Right forelimb (tissue), 1 donor: ENCODE data around the gene MS4A6E.
"Not testable (repeated sequence)": the region's sequence is repeated elsewhere in the genome, so short reads cannot be mapped to it uniquely, and the experiment has no call there.

Experiments
- DNase-seq: peaks from one replicate; pipeline ENCODE4 v3.0.0-alpha.2; 2018

MS4A6E gene

GRCh38 chr11:60338053-60338452, 11.0 kb downstream of the MS4A6E start:
- DNase-seq, result no peak

GRCh38 chr11:60339356-60339755, 12.3 kb downstream of the MS4A6E start:
- DNase-seq, result no peak

- no peak for DNase-seq
Observed at GRCh38 chr11:60343094-60343704, 16.1 kb downstream of the MS4A6E start.

GRCh38 chr11:60344146-60344545, 17.1 kb downstream of the MS4A6E start:
- no peak for DNase-seq

- DNase-seq, result no peak
Observed at GRCh38 chr11:60345489-60345888, 18.4 kb downstream of the MS4A6E start.

GRCh38 chr11:60347084-60347797, 20.2 kb downstream of the MS4A6E start:
- no peak for DNase-seq

GRCh38 chr11:60348116-60348515, 21.1 kb downstream of the MS4A6E start:
- no peak for DNase-seq

- DNase-seq, result no peak
Observed at GRCh38 chr11:60349990-60350389, 22.9 kb downstream of the MS4A6E start.

- no peak for DNase-seq
Observed at GRCh38 chr11:60357771-60358170, 30.7 kb downstream of the MS4A6E start.

- DNase-seq, result no peak
Observed at GRCh38 chr11:60360621-60361020, 33.6 kb downstream of the MS4A6E start.

GRCh38 chr11:60362241-60362640, 35.2 kb downstream of the MS4A6E start:
- DNase-seq, result no peak

- DNase-seq, result peak; percentile 60
Observed at GRCh38 chr11:60363542-60364470, 36.8 kb downstream of the MS4A6E start.

- not testable (repeated sequence) for DNase-seq
Observed at GRCh38 chr11:60366262-60366904, 39.3 kb downstream of the MS4A6E start.

- DNase-seq, result no peak
Observed at GRCh38 chr11:60367009-60367408, 40.0 kb downstream of the MS4A6E start.

GRCh38 chr11:60367896-60368295, 40.8 kb downstream of the MS4A6E start:
- DNase-seq, result no peak

- DNase-seq, result no peak
Observed at GRCh38 chr11:60370252-60370810, 43.3 kb downstream of the MS4A6E start.

- DNase-seq, result no peak
Observed at GRCh38 chr11:60370811-60371298, 43.8 kb downstream of the MS4A6E start.

GRCh38 chr11:60371386-60371785, 44.3 kb downstream of the MS4A6E start:
- DNase-seq, result no peak

GRCh38 chr11:60371854-60372253, 44.8 kb downstream of the MS4A6E start:
- no peak for DNase-seq

- no peak for DNase-seq
Observed at GRCh38 chr11:60372767-60373166, 45.7 kb downstream of the MS4A6E start.

GRCh38 chr11:60375316-60375715, 48.3 kb downstream of the MS4A6E start:
- no peak for DNase-seq

- DNase-seq, result no peak
Observed at GRCh38 chr11:60376601-60377000, 49.5 kb downstream of the MS4A6E start.
